ENCODE data around the gene LBR. TPM values are rescaled to one million over a fixed set of nuclear protein-coding genes. Genes with fewer than 3 reads are reported as not detected.

Gene LBR
- total RNA-seq, 1 experiment from 2014 or later: 149 TPM

- BruUV-seq (replicated peaks): no TSS peak
- intact Hi-C loops (cut with micrococcal nuclease; ENCODE audit: unreplicated experiment): no loop called here
- CTCF ChIA-PET: no interaction called here
Observed at GRCh38 chr1:225424562-225425200, 3.2 kb downstream of the LBR start.

GRCh38 chr1:225423518-225423855 lies 4.4 kb downstream of the LBR start:
- no peaks in the 10 kb centered on the region for H3K27me3 Mint-ChIP-seq (ENCODE audit: insufficient read depth, unreplicated experiment)
- POLR2A ChIA-PET: no interaction called here
- Histone ChIP-seq H3K4me1 (peaks cover 32% of the 10 kb centered on the region), H3K4me3 (ENCODE audit: low read depth, low read length) (no peak overlapping the region), H3K9me3 (no peaks in the 10 kb centered on the region), H3K36me3 (ENCODE audit: control insufficient read depth, insufficient read depth, low read length) (no peaks in the 10 kb centered on the region; the same call in 1 of the 2 replicates), H3K27me3 (replicated peaks; ENCODE audit: control insufficient read depth, insufficient read depth, low read length) (no peaks in the 10 kb centered on the region)
- H3K27ac Mint-ChIP-seq (ENCODE audit: unreplicated experiment): peak overlapping the region; percentile 67
- no peak overlapping the region for H3K4me3 Mint-ChIP-seq (ENCODE audit: unreplicated experiment)
- TF ChIP-seq CTCF (IDR thresholded peaks at IDR 0.05; ENCODE audit: insufficient read depth in 1 of 2, low read depth in 1 of 2, low read length in 1 of 2, severe bottlenecking in 1 of 2, unreplicated experiment in 1 of 2): no peak
- BruUV-seq (replicated peaks): no TSS peak
- no peaks in the 10 kb centered on the region for H3K9me3 Mint-ChIP-seq (ENCODE audit: unreplicated experiment)
- intact Hi-C loops (cut with micrococcal nuclease; ENCODE audit: unreplicated experiment): no loop called here
- no peak for DNase-seq
- CTCF ChIA-PET: no interaction called here
- peaks cover 45% of the 10 kb centered on the region for H3K4me1 Mint-ChIP-seq (ENCODE audit: low read depth, unreplicated experiment)
- peaks cover 30% of the 10 kb centered on the region for H3K36me3 Mint-ChIP-seq (ENCODE audit: insufficient read depth, unreplicated experiment)

More at GRCh38 chr1:225424562-225425200, 3.2 kb downstream of the LBR start:
- Histone ChIP-seq H3K36me3 (ENCODE audit: control insufficient read depth, insufficient read depth, low read length) (no peaks in the 10 kb centered on the region; the same call in 1 of the 2 replicates), H3K4me3 (ENCODE audit: low read depth, low read length) (no peak overlapping the region), H3K4me1 (peaks cover 23% of the 10 kb centered on the region), H3K27me3 (replicated peaks; ENCODE audit: control insufficient read depth, insufficient read depth, low read length) (no peaks in the 10 kb centered on the region), H3K9me3 (no peaks in the 10 kb centered on the region)
- no peak overlapping the region for H3K4me3 Mint-ChIP-seq (ENCODE audit: unreplicated experiment)
- H3K27me3 Mint-ChIP-seq (ENCODE audit: insufficient read depth, unreplicated experiment): no peaks in the 10 kb centered on the region
- H3K4me1 Mint-ChIP-seq (ENCODE audit: low read depth, unreplicated experiment): peaks cover 38% of the 10 kb centered on the region
- H3K9me3 Mint-ChIP-seq (ENCODE audit: unreplicated experiment): no peaks in the 10 kb centered on the region
- DNase-seq: no peak
- POLR2A ChIA-PET: no interaction called here
- no peak for TF ChIP-seq CTCF (IDR thresholded peaks at IDR 0.05; ENCODE audit: insufficient read depth in 1 of 2, low read depth in 1 of 2, low read length in 1 of 2, severe bottlenecking in 1 of 2, unreplicated experiment in 1 of 2)
- peak overlapping the region; percentile 33 for H3K27ac Mint-ChIP-seq (ENCODE audit: unreplicated experiment)
- peaks cover 26% of the 10 kb centered on the region for H3K36me3 Mint-ChIP-seq (ENCODE audit: insufficient read depth, unreplicated experiment)

- Histone ChIP-seq H3K9me3 (no peaks in the 10 kb centered on the region), H3K27me3 (replicated peaks; ENCODE audit: control insufficient read depth, insufficient read depth, low read length) (no peaks in the 10 kb centered on the region), H3K4me3 (ENCODE audit: low read depth, low read length) (no peak overlapping the region), H3K36me3 (ENCODE audit: control insufficient read depth, insufficient read depth, low read length) (no peaks in the 10 kb centered on the region; the same call in 1 of the 2 replicates), H3K4me1 (peaks cover 37% of the 10 kb centered on the region)
- TF ChIP-seq CTCF (IDR thresholded peaks at IDR 0.05; ENCODE audit: insufficient read depth in 1 of 2, low read depth in 1 of 2, low read length in 1 of 2, severe bottlenecking in 1 of 2, unreplicated experiment in 1 of 2): no peak
- no TSS peak for BruUV-seq (replicated peaks)
- H3K9me3 Mint-ChIP-seq (ENCODE audit: unreplicated experiment): no peaks in the 10 kb centered on the region
- H3K27ac Mint-ChIP-seq (ENCODE audit: unreplicated experiment): peak overlapping the region; percentile 67
- no peak for DNase-seq
- POLR2A ChIA-PET: no interaction called here
- H3K4me1 Mint-ChIP-seq (ENCODE audit: low read depth, unreplicated experiment): peaks cover 45% of the 10 kb centered on the region
- H3K4me3 Mint-ChIP-seq (ENCODE audit: unreplicated experiment): no peak overlapping the region
- H3K36me3 Mint-ChIP-seq (ENCODE audit: insufficient read depth, unreplicated experiment): peaks cover 35% of the 10 kb centered on the region
- CTCF ChIA-PET: no interaction called here
- H3K27me3 Mint-ChIP-seq (ENCODE audit: insufficient read depth, unreplicated experiment): no peaks in the 10 kb centered on the region
- intact Hi-C loops (cut with micrococcal nuclease; ENCODE audit: unreplicated experiment): no loop called here
Observed at GRCh38 chr1:225422795-225423517, 4.9 kb downstream of the LBR start.

All from Caco-2 (cell line).